GM19395 (cell line): ENCODE results near the gene UNC45B.
"Not testable (repeated sequence)": the region's sequence is repeated elsewhere in the genome, so short reads cannot be mapped to it uniquely, and the experiment has no call there.

Source experiments
- ATAC-seq: cut with Tn5 transposase; IDR thresholded peaks from one replicate; pipeline ENCODE4 v1.9.1; 2021; ENCODE audit warnings: mild to moderate bottlenecking, moderate library complexity; ENCODE audit not compliant: unreplicated experiment

UNC45B gene

DNA sequence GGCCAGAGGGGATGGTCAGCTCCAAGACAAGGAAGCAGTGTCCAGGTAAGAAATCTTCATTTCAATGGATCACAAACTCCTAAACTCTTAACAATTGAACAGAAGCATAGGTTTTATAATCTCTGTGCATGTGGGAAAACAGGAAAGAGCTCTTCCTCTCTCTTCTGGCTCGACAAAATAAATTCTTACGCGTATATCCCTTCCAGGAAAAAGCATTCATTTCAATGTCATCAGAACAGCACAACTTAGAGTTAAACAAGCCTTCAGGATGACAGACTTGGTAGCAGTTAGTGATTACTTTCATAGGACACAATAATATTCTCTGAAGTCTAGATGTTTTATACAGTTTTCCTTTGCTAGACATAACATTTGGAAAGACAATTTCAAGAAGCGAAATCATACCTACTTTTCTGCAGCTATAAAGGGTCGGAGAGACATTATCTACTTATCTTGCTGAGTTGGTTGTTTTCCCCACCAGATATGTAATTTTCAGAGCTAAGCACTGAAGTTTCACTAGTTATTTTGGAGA is 65.9 kb downstream of the UNC45B start:
- ATAC-seq, result no peak

DNA sequence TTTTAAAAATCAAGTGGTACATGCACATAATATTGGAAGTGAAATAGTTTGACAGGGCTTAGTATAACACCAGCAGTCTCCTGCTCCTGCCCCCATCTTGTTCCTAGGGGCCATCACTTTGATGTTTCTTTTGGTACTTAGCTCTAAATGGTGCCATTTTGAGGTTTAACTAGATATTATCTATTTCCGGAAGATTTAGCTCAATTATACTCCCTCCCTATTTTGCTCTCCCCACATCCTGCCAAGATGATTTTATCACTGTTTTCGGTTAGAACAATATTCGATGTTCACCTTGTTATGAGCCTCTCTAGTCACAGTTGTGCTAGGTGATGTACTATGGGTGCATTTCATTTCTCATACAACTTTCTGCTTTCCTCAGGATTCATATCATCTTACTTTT is 66.6 kb downstream of the UNC45B start:
- ATAC-seq, result no peak

DNA sequence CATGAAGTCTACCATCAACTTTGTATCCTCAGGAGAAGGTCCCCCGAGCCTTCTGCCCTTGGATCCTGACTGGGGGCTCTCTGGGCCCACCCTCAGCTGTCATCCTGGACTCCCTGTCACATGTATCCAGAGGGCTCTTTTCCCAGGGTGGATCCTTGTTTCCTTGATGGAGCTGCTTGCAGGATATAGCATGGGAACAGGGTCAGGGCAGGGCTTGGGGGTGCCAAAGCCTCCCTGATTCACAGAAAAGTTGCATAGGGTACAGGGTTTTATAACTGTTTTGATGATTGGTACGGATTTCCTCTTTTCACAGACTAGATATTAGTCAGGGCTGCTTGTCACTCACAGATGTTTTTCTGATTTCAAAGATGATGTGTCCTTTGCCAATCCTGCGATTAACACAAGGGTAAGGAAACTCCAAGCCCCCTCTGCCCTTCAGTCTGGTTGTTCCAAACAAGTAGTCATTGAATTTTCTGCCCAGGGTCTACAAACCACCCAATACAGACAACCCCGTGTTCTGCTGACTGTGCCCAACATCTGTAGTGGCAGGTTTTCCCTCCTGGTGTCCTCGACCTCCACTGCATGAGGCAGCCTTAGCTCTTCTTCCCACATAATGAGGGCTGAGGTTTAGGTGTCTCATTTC is 67.1 kb downstream of the UNC45B start:
- ATAC-seq, result no peak

DNA sequence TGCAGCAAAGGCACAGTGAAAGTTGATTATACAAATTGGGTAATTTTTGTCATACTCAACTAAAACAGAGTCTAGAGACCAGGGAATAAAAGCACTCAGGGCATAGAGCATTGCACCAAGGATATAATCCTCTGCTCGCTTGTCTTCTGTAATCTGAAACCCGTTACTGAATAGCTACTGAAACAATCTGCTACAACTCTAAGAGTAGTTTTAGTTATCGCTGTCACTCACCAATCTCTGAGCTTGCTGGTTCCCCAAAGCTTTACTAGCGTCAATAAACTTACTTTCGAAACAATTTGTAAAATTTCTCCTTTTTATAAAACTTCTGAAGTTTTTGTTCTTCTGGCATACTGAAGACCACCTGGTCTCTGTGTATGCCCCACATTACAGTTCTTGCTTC is 69.5 kb downstream of the UNC45B start:
- no peak for ATAC-seq

DNA sequence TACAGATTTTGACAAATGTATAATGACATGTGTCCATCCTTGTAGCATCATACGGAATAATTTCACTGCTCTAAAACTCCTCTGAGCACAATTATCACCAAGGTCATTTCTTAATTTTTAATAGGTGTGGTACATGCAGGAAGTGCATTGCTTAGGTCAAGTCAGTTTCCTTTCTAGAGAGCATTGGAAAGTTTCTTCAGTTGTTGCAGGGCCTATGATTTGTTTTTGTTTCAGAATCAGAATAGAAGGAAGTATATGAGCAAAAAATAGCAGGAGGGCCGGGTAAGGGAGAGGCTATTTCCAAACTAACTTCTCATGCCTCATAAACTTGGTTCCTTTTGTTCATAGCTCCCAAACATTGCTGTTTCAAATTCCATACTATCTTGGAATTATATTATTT is 71.3 kb downstream of the UNC45B start:
- no peak for ATAC-seq

DNA sequence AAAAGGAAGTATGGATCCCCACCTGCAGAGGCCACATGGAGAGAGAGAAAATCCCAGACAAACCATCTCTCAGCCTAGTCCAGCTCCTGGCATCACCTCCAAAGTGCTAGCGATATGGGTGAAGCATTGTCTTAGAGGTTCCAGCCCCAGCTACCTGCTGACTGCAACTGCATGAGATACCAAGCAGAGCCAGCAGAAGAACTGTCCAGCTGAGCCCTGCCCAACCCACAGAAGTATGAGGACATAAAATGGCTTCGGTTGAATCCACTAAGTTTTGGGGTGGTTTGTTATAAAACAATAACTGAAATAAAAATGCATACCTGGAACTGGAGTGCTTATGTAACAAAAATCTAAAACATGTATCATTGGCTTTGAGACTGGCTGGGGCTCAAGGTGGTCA is 74.8 kb downstream of the UNC45B start:
- no peak for ATAC-seq

DNA sequence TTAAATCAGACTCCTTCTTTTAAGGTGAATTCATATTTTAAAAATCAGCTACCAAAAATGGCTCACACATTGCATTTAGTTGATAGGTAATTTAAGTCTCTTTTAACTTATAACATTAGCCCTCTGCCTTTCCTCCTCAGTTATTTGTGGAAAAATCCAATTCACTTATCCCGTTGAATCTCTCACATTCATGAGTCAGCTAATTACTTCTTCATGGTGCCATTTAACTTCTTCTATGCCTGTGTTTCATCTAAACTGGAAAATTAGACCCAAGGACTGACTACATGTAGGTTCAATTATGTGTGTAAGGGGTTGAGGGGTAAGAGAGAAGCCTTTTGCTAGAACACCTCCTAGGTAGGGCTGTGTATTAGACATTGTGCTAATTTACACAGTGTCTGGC is 76.8 kb downstream of the UNC45B start:
- ATAC-seq, result no peak

DNA sequence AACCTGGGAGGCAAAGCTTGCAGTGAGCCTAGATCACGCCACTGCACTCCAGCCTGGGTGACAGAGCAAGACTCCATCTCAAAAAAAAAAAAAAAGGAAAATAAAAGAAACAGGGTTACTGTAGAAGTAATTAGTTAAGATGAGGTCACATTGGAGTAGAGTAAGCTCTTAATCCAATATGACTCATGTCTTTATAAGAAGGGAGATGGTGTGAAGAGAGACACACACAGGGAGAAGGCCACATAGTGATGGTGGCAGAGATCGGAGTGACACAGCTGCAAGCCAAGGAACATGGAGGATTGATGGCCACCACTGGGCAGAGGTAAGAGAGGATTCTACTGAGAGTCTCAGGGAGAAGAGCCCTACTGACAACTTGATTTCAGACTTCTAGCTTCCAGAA is 79.9 kb downstream of the UNC45B start:
- ATAC-seq, result no peak

DNA sequence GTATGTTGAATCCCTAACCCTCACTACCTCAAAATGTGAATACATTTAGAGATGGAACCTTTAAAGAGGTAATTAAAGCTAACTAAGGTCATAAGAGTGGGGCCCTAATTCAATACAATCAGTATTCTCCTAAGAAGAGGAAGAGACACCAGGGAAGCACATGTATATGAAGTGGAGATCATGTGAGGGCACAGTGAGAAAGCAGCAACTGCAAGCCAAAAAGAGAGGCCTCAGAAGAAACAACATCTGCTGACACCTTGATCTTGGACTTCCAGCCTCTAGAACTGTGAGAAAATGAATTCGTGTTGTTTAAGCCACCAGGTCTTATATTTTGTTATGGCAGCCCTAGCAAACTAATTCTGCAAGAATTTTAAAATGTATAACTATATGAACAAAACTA is 82.0 kb downstream of the UNC45B start:
- ATAC-seq, result no peak

DNA sequence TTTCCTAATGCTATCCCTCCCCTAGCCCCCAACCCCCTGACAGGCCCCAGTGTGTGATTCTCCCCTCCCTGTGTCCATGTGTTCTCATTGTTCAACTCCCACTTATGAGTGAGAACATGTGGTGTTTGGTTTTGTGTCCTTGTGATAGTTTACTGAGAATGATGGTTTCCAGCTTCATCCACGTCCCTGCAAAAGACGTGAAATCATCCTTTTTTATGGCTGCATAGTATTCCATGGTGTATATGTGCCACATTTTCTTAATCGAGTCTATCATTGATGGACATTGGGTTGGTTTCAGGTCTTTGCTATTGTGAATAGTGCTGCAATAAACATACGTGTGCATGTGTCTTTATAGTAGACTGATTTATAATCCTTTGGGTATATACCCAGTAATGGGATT is 86.7 kb downstream of the UNC45B start:
- ATAC-seq, result not testable (repeated sequence)

DNA sequence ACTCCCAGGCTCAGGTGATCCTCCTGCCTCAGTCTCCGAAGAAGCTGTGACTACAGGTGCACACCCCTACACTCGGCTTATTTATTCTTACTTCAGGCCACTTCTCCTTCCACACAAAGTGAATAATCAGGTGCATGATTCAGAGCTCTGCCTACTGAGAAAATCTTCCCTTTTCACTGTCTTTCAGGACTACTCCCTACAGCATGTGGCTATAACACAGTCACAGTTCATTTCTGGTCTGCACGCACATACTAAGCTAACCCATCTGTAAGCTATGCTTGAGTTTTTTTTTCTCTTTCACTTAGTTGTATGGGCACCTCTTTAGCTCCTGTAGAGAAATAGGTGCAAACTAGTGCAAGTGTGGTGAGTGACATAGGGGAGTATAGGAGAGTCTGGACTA is 87.7 kb downstream of the UNC45B start:
- ATAC-seq, result no peak

DNA sequence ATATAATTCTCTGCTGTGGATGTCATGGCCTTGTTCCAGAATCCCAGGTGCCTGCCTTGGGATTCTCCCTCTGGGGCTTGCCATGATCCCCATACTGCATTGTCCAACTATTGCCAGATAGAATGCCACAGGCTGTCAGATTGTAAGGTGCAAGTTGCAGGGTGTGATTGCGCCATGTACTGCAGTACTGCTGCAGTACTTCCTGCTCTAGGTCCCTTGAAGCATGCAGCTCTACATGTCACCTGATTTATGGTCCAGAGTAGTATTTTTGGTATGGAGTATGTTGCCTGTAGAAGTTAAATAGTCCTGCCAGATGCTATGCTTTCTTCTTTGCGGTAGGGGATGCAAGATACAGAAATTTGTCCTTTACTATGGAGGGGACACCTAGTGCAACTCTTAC is 88.3 kb downstream of the UNC45B start:
- ATAC-seq, result no peak

DNA sequence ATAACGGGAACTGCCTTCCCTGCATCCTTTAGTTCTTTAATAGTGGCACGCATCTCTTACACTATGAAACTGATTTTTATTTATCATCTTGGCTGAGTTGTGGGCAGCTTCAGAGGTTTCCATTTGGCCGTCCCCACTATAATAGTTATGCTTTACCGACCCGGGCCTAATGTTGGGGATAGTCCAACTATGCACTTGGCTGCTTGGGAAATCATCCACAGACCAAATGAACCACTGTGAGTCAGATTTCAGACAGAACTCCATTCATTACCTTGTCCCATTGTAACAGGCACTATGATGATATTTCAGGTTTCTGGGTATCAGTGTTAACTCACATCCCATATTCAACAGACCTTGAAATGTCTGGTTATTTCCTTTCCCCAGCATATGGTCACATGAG is 89.2 kb downstream of the UNC45B start:
- no peak for ATAC-seq

DNA sequence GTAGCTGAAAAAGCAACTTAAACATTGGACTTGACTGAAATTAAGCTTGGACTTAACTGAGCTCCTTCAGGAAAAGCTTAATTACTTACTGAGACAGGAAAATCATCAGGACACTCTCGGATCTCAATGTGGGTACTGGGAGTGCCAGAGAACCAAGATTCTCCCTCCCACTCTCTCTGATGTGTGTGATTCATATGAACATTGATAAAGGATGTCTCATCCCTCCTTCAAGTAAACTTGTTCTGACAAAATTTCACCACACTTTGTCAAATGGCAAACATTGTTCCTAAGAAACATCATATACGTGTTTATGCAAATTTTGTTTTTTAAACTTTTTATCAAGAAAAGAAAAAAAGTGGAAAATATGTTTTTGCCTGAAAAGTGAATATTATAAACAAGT is 91.2 kb downstream of the UNC45B start:
- ATAC-seq, result no peak
